Kidney (tissue), 22 donors: Measurements from ENCODE around the gene PCDHB16. TPM values are rescaled to one million over a fixed set of nuclear protein-coding genes. Genes with fewer than 3 reads are reported as not detected.
"Not testable (repeated sequence)": the region's sequence is repeated elsewhere in the genome, so short reads cannot be mapped to it uniquely, and the experiment has no call there.

ENCODE experiments used
- DNase-seq, 5 donors: peaks; one replicate each; pipeline ENCODE4 v3.0.0-alpha.2; 2013 to 2020
- FAIRE-seq: peaks from 2 replicates; lab custom pipeline; 2012; peaks lifted over from hg19 to GRCh38; lab: Jason Lieb, UNC
- H3K27ac ChIP-seq, 2 donors: one replicate each; pipeline ENCODE4 v1.7.0; 2013; ENCODE audit warnings: low read depth in 2 of 2, low read length in 2 of 2, inconsistent platforms in 1 of 2
- H3K27me3 ChIP-seq: one replicate; pipeline ENCODE4 v1.7.1; 2013; ENCODE audit warnings: low read length, inconsistent platforms; ENCODE audit not compliant: control insufficient read depth, insufficient read depth
- H3K36me3 ChIP-seq, 3 donors: one replicate each; pipeline versions ENCODE4 v1.7.0 to v1.7.1; 2013; ENCODE audit warnings: low read length in 3 of 3, control low read depth in 1 of 3, inconsistent platforms in 1 of 3; ENCODE audit not compliant: insufficient read depth in 3 of 3, control insufficient read depth in 2 of 3
- H3K4me1 ChIP-seq, 3 donors: one replicate each; pipeline versions ENCODE4 v1.7.0 to v1.7.1; 2013; ENCODE audit warnings: low read length in 3 of 3, inconsistent platforms in 1 of 3, low read depth in 1 of 3; ENCODE audit not compliant: control insufficient read depth in 2 of 3, insufficient read depth in 2 of 3
- H3K4me3 ChIP-seq, 3 donors: one replicate each; pipeline versions ENCODE4 v1.7.0 to v1.8.1; 2013; ENCODE audit warnings: low read length in 3 of 3, control low read depth in 1 of 3, inconsistent platforms in 1 of 3
- H3K9ac ChIP-seq, 3 donors: one replicate each; pipeline versions ENCODE4 v1.7.0 to v1.7.1; 2013; ENCODE audit warnings: low read length in 3 of 3, control low read depth in 1 of 3, inconsistent platforms in 1 of 3
- H3K9me3 ChIP-seq, 3 donors: one replicate each; pipeline versions ENCODE4 v1.7.0 to v1.7.1; 2013; ENCODE audit warnings: low read length in 3 of 3, control low read depth in 1 of 3, inconsistent platforms in 1 of 3; ENCODE audit not compliant: control insufficient read depth in 2 of 3, insufficient read depth in 1 of 3
- CTCF ChIP-seq: IDR thresholded peaks from 3 replicates; pipeline ENCODE4 v1.5.1; 2012; ENCODE audit warnings: mild to moderate bottlenecking, moderate library complexity, borderline replicate concordance; ENCODE audit not compliant: insufficient read depth; ENCODE audit errors: extremely low read depth
- intact Hi-C: fragments of 100-400 bp; cut with DNase I; formaldehyde crosslinking; loops from one replicate; pipeline ENCODE4 v1.11.1; 2022
- long read RNA-seq, 10 donors: library from polyadenylated mRNA in 1 of 10; unstranded in 1 of 10; transcript quantifications; one replicate each; pipeline ENCODE4 v2.0.0 and lab custom pipeline, GENCODE V29; 2021 to 2026
- polyA plus RNA-seq: library from polyadenylated mRNA; stranded (reverse); fragments of 350-450 nt; fragmentation: Illumina TruSeq; extraction: RNeasy Lipid Tissue Mini Kit (QIAGEN cat#74804); gene quantifications from one replicate; pipeline ENCODE4 v1.2.3, GENCODE V29; 2014; ENCODE audit warnings: low read depth, low replicate concordance; ENCODE audit not compliant: insufficient read depth
- total RNA-seq: library from RNA; stranded (reverse); fragmentation: NEBNext Ultra II Directional; extraction: Animal tissue kit (Norgen Biotek cat#: 25700); gene quantifications from one replicate; pipeline ENCODE4 v1.2.1, GENCODE V29; 2021
- donor health status: control.
- donor health status: control.
- donor health status: control.
- donor health status: control.
- donor health status: control.
- donor health status: DM: yes; HTN: yes; CAD: no.
- donor health status: Normal renal cell carcinoma (clear cell type).

PCDHB16 gene
- total RNA-seq (5.1 TPM), polyA plus RNA-seq (0.67 TPM)
- long read RNA-seq, donor 1, full-length matches to known transcripts, result 3 of 3 reads
- long read RNA-seq, donor 1, partial matches to known transcripts, result 0 of 3 reads
- long read RNA-seq, donor 1, other reads (novel, unspliced or antisense), result 0 of 3 reads
- long read RNA-seq, donor 2, full-length matches to known transcripts, result 5 of 5 reads
- long read RNA-seq, donor 2, partial matches to known transcripts, result 0 of 5 reads
- long read RNA-seq, donor 2, other reads (novel, unspliced or antisense), result 0 of 5 reads
- long read RNA-seq, donor 3, full-length matches to known transcripts, result 5 of 5 reads
- long read RNA-seq, donor 3, partial matches to known transcripts, result 0 of 5 reads
- long read RNA-seq, donor 3, other reads (novel, unspliced or antisense), result 0 of 5 reads
- long read RNA-seq, donor 4, full-length matches to known transcripts, result 9 of 9 reads
- long read RNA-seq, donor 4, partial matches to known transcripts, result 0 of 9 reads
- long read RNA-seq, donor 4, other reads (novel, unspliced or antisense), result 0 of 9 reads
- long read RNA-seq, donor 5, result 0 reads
- long read RNA-seq, donor 6, full-length matches to known transcripts, result 5 of 5 reads
- long read RNA-seq, donor 6, partial matches to known transcripts, result 0 of 5 reads
- long read RNA-seq, donor 6, other reads (novel, unspliced or antisense), result 0 of 5 reads
- long read RNA-seq, donor 7, full-length matches to known transcripts, result 4 of 4 reads
- long read RNA-seq, donor 7, partial matches to known transcripts, result 0 of 4 reads
- long read RNA-seq, donor 7, other reads (novel, unspliced or antisense), result 0 of 4 reads
- long read RNA-seq, donor 8, full-length matches to known transcripts, result 9 of 9 reads
- long read RNA-seq, donor 8, partial matches to known transcripts, result 0 of 9 reads
- long read RNA-seq, donor 8, other reads (novel, unspliced or antisense), result 0 of 9 reads
- long read RNA-seq, donor 9, full-length matches to known transcripts, result 2 of 2 reads
- long read RNA-seq, donor 9, partial matches to known transcripts, result 0 of 2 reads
- long read RNA-seq, donor 9, other reads (novel, unspliced or antisense), result 0 of 2 reads
- long read RNA-seq, donor 10, full-length matches to known transcripts, result 9 of 9 reads
- long read RNA-seq, donor 10, partial matches to known transcripts, result 0 of 9 reads
- long read RNA-seq, donor 10, other reads (novel, unspliced or antisense), result 0 of 9 reads

DNA sequence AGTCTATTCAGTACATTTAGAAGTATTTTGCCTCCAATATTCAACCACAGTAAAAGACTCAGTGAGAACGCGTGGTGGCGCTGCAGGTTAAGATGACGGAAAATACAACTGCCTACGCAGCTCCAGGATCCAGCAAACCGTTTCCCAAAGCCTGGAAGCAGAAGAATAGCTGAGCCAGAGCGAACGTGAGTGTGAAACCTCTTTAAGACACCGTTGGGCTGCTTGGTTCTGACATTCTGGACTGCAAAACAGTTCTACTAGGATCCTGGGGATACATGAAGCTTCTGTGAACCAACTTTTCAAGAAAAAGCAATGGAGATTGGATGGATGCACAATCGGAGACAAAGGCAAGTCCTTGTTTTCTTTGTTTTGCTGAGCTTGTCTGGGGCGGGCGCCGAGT lies at the start of gene PCDHB16:
Gene PCDHB16, plus strand, starts transcription at position 140 of the 400 bp plus-strand sequence. Its CDS starts 173 bp downstream, at position 313.
- H3K27ac ChIP-seq, result no peak within 1 kb of the TSS
- H3K9me3 ChIP-seq, result peaks cover 0 to 22% (median 22%) of the 10 kb centered on the region in 3 donors
- intact Hi-C loops, result no loop called here
- FAIRE-seq (no peak), DNase-seq (peak; percentile 44 to 67 (median 50))
- no peaks in the 10 kb centered on the region for H3K27me3 ChIP-seq
- H3K9ac ChIP-seq, result no peak within 1 kb of the TSS
- no peaks in the 10 kb centered on the region for H3K4me1 ChIP-seq
- H3K36me3 ChIP-seq, result no peaks in the 10 kb centered on the region
- H3K4me3 ChIP-seq, result peak within 1 kb of the TSS; percentile 36 to 50 (median 37)
- peak; percentile 40 for TF ChIP-seq CTCF

DNA sequence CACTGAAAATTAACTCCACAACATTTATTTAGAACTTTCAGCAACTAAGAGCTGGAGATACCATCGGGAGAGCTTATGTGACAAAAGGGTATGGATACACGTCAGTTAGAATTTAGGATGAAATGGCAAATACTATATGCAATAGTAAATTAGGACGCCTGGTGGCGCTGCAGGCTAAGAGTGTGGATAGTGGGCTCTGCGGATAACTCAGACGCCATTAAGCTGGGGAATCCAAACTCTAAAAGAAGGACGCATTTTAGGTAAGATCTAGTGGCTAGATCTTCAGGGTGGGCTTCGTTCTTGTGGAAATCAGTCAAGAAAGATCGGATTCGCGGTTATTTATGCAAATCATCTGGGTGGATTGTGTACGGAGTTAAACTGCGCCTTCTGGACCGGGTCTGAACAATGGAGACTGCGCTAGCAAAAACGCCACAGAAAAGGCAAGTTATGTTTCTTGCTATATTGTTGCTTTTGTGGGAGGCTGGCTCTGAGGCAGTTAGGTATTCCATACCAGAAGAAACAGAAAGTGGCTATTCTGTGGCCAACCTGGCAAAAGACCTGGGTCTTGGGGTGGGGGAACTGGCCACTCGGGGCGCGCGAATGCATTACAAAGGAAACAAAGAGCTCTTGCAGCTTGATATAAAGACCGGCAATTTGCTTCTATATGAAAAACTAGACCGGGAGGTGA lies 47.0 kb upstream of the PCDHB16 start, which contains the start of gene PCDHB5:
Gene PCDHB5, plus strand, starts transcription at position 177 of the 688 bp plus-strand sequence. Its CDS starts 229 bp downstream, at position 406.
- DNase-seq (peak in 3 of 5 donors; percentile 17 to 51 (median 34)), FAIRE-seq (no peak)
- intact Hi-C loops, result no loop called here
- H3K4me1 ChIP-seq, result no peaks in the 10 kb centered on the region
- H3K9ac ChIP-seq, result peak within 1 kb of the TSS in 2 of 3 donors; percentile 45 to 68
- H3K9me3 ChIP-seq, result peaks cover 0 to 32% (median 13%) of the 10 kb centered on the region in 3 donors
- peak within 1 kb of the TSS; percentile 64 to 74 (median 68) for H3K4me3 ChIP-seq
- TF ChIP-seq CTCF, result peak; percentile 13
- H3K27ac ChIP-seq, result no peak within 1 kb of the TSS
- H3K27me3 ChIP-seq, result no peaks in the 10 kb centered on the region
- no peaks in the 10 kb centered on the region for H3K36me3 ChIP-seq

DNA sequence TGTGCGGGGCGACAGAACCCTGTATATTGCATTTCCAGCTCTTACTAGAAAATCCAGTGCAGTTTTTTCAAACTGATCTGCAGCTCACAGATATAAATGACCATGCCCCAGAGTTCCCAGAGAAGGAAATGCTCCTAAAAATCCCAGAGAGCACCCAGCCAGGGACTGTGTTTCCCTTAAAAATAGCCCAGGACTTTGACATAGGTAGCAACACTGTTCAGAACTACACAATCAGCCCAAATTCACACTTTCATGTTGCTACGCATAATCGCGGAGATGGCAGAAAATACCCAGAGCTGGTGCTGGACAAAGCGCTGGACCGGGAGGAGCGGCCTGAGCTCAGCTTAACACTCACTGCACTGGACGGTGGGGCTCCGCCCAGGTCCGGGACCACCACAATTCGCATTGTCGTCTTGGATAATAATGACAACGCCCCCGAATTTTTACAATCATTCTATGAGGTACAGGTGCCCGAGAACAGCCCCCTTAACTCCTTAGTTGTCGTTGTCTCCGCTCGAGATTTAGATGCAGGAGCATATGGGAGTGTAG lies 46.4 kb upstream of the PCDHB16 start:
- Histone ChIP-seq H3K27ac (no peak overlapping the region), H3K9ac (peak overlapping the region in 2 of 3 donors; percentile 18 to 68), H3K4me3 (peak overlapping the region; percentile 64 to 74 (median 68)), H3K27me3 (no peaks in the 10 kb centered on the region), H3K4me1 (no peaks in the 10 kb centered on the region), H3K36me3 (no peaks in the 10 kb centered on the region), H3K9me3 (peaks cover 0 to 32% (median 13%) of the 10 kb centered on the region in 3 donors)
- no peak for FAIRE-seq
- no peak for TF ChIP-seq CTCF
- DNase-seq, result no peak
- intact Hi-C loops, result no loop called here

GRCh38 chr5:141137346-141137745 lies 44.8 kb upstream of the PCDHB16 start:
- H3K9ac ChIP-seq, H3K4me3 ChIP-seq, H3K4me1 ChIP-seq, intact Hi-C loops, H3K27ac ChIP-seq, H3K36me3 ChIP-seq, FAIRE-seq, H3K27me3 ChIP-seq: not testable (repeated sequence)
- DNase-seq, result peak in 1 of 5 donors; percentile 52
- peaks cover 0 to 29% (median 13%) of the 10 kb centered on the region in 3 donors for H3K9me3 ChIP-seq
